ENCODE data around the gene PODXL2. TPM values are rescaled to one million over a fixed set of nuclear protein-coding genes. Genes with fewer than 3 reads are reported as not detected.
"Not testable (repeated sequence)": the region's sequence is repeated elsewhere in the genome, so short reads cannot be mapped to it uniquely, and the experiment has no call there.

Gene PODXL2
- total RNA-seq, 2 donors from 2014 or later: 0.69 to 1.4 TPM

GRCh38 chr3:127699416-127700300 is 70.7 kb downstream of the PODXL2 start:
- no peaks in the 10 kb centered on the region for H3K4me1 Mint-ChIP-seq
- H3K9me3 Mint-ChIP-seq: no peaks in the 10 kb centered on the region
- H3K27me3 Mint-ChIP-seq: no peaks in the 10 kb centered on the region
- no peak overlapping the region for H3K27ac Mint-ChIP-seq
- no peaks in the 10 kb centered on the region for H3K36me3 Mint-ChIP-seq (ENCODE audit: low read depth)
- no peak overlapping the region for H3K4me3 Mint-ChIP-seq
- ATAC-seq (replicated peaks): no peak

DNA sequence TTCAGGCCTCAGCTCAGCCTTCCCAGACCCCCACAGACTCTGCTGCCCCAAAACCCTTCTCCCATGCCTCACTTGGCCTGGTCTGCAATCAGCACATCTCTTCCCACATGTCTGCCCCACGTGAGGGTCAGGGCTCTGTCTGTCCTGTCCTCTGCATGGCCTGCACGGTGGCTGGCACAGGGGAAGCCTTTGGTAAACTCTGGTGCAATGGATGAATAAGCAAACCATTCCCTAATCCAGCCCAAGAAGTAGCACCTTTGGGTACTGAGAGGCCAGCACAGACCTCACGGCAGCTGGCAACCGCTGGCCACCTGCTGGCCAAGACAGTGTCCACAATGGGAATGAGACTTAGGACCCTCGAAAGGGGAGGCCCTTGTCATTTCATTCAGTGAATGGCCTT is 71.4 kb downstream of the PODXL2 start:
- no peaks in the 10 kb centered on the region for H3K9me3 Mint-ChIP-seq
- no peak for ATAC-seq (replicated peaks)
- H3K4me3 Mint-ChIP-seq: no peak overlapping the region
- H3K27ac Mint-ChIP-seq: no peak overlapping the region
- H3K27me3 Mint-ChIP-seq: no peaks in the 10 kb centered on the region
- H3K36me3 Mint-ChIP-seq (ENCODE audit: low read depth): no peaks in the 10 kb centered on the region
- no peaks in the 10 kb centered on the region for H3K4me1 Mint-ChIP-seq

DNA sequence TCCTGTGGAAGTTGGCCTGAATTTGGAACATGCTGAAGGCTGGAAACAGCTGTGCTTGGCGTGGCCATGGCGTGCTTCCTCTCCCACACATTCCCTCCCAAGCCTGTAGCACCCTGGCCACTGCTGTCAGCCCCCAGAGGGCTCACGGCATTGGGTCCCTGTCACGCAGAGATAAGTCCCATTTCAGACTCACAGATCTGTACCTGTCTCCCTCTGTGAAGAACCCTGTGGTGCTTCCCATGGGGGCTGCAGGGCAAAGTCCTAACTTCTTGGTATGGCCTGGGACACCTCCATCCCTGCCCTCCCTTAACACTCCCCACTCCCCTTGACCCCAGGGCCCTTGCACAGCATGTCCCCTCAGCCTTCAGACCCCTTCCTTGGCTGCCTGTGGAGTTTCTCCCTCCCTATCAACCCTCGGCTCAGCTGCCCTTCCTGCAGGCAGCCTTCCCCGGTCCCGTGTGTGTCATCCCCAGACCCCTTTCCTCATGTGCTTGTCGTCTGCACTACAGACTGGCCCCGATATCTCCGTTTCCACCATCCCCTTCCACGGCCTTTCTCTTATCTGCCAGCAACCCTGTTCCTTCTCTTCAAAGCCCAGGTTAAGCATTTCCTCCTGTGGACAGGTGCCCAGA is 72.4 kb downstream of the PODXL2 start:
- Mint-ChIP-seq H3K27me3 (no peaks in the 10 kb centered on the region), H3K27ac (no peak overlapping the region), H3K9me3 (no peaks in the 10 kb centered on the region), H3K4me3 (no peak overlapping the region), H3K36me3 (ENCODE audit: low read depth) (no peaks in the 10 kb centered on the region), H3K4me1 (no peaks in the 10 kb centered on the region)
- ATAC-seq (replicated peaks): no peak

DNA sequence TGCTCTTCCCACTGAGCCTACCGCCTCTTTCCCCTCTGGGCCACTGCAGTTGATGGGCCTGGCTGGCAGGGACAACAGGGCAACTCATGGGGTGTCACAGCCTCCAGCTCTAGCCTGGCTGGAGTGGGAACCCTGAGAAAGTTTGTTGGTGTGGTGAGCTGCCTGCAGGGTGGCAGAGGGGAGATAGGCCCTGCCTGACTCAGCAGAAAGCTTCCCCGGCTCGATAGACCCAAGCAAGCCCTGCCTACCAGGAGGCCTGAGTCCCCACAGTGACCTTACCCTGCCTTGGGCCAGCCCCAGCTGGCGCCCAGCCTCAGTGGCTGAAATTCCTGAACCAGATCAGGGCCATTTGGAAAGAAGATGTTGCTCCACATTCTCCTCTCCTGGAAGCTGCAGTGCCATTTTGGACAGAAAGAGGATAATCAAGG is 73.2 kb downstream of the PODXL2 start:
- ATAC-seq (replicated peaks): no peak
- no peaks in the 10 kb centered on the region for H3K9me3 Mint-ChIP-seq
- H3K4me1 Mint-ChIP-seq: no peaks in the 10 kb centered on the region
- no peaks in the 10 kb centered on the region for H3K36me3 Mint-ChIP-seq (ENCODE audit: low read depth)
- no peak overlapping the region for H3K27ac Mint-ChIP-seq
- no peaks in the 10 kb centered on the region for H3K27me3 Mint-ChIP-seq
- no peak overlapping the region for H3K4me3 Mint-ChIP-seq

DNA sequence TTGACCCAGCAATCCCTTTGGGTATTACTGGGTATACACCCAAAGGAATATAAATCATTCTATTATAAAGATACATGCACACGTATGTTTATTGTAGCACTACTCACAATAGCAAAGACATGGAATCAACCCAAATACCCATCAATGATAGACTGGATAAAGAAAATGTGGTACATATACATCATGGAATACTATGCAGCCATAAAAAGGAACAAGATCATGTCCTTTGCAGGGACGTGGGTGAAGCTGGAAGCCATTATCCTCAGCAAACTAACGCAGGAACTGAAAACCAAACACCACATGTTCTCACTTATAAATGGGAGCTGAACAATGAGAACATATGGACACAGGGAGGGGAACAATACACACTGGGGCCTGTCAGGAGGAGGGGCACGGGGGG is 75.9 kb downstream of the PODXL2 start:
- H3K4me1 Mint-ChIP-seq: not testable (repeated sequence)

GRCh38 chr3:127706312-127706711 is 77.3 kb downstream of the PODXL2 start:
- no peak overlapping the region for H3K27ac Mint-ChIP-seq
- H3K9me3 Mint-ChIP-seq: no peaks in the 10 kb centered on the region
- H3K4me1 Mint-ChIP-seq: no peaks in the 10 kb centered on the region
- no peak for ATAC-seq (replicated peaks)
- H3K4me3 Mint-ChIP-seq: no peak overlapping the region
- no peaks in the 10 kb centered on the region for H3K36me3 Mint-ChIP-seq (ENCODE audit: low read depth)
- H3K27me3 Mint-ChIP-seq: no peaks in the 10 kb centered on the region

More for the DNA sequence above, 75.9 kb downstream of the PODXL2 start:
- H3K27me3 Mint-ChIP-seq; ATAC-seq (replicated peaks); H3K27ac Mint-ChIP-seq; H3K36me3 Mint-ChIP-seq (ENCODE audit: low read depth); H3K4me3 Mint-ChIP-seq; H3K9me3 Mint-ChIP-seq: not testable (repeated sequence)

DNA sequence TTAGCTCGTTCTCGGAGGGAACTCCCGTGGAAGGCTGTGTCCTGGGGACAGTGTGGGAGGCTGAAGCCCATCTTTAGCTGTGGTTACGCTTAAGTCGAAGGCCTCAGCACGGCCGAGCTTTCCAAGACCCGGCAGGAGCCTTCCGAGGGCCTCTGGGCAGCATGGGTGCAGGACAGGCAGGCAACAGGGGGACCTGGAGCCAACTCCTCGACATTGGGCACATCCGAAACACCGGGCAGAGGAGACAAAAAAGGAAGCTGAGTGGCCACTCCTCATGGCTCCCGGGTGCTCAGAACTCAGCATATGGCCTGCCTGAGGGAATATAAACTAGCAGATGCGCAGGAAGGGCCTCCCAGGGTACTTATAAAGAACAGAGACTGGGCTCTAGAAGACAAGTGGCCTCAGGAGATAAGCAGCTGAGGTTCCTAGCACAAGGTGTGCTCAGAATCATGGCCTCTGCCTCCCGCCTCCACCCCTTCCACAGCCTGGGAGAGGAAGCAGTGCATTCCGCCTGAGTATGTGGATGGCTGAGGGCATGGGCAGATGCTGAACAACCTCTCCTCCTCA is 77.9 kb downstream of the PODXL2 start:
- ATAC-seq (replicated peaks): no peak
- Mint-ChIP-seq H3K4me1 (no peaks in the 10 kb centered on the region), H3K9me3 (no peaks in the 10 kb centered on the region), H3K4me3 (no peak overlapping the region), H3K27ac (no peak overlapping the region), H3K36me3 (ENCODE audit: low read depth) (no peaks in the 10 kb centered on the region), H3K27me3 (no peaks in the 10 kb centered on the region)

GRCh38 chr3:127707851-127708411 is 78.9 kb downstream of the PODXL2 start:
- H3K9me3 Mint-ChIP-seq: no peaks in the 10 kb centered on the region
- no peak overlapping the region for H3K4me3 Mint-ChIP-seq

DNA sequence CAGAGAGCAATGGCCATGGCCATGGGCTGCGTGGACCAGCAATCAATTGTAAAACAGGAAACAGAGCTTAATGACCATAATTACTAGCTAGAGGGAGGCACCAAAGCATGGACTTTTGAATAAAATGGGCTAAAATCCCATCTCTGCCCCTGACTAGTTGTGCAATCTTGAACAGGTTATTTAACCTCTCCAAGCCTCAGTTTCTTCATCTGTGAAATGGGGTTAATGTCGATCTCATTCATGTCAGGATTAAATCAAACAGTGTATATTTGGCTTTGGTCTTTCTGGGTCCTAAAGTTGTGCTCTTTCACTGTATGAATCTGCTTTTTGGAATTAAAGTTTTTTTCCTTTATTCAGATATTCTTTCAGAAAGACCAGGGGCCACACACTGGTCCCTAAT is 79.9 kb downstream of the PODXL2 start:
- no peaks in the 10 kb centered on the region for H3K4me1 Mint-ChIP-seq
- H3K9me3 Mint-ChIP-seq: no peaks in the 10 kb centered on the region
- H3K36me3 Mint-ChIP-seq (ENCODE audit: low read depth): no peaks in the 10 kb centered on the region
- no peak overlapping the region for H3K4me3 Mint-ChIP-seq
- ATAC-seq (replicated peaks): no peak
- H3K27me3 Mint-ChIP-seq: no peaks in the 10 kb centered on the region
- H3K27ac Mint-ChIP-seq: no peak overlapping the region

More at GRCh38 chr3:127707851-127708411, 78.9 kb downstream of the PODXL2 start:
- Mint-ChIP-seq H3K36me3 (ENCODE audit: low read depth) (no peaks in the 10 kb centered on the region), H3K4me1 (no peaks in the 10 kb centered on the region), H3K27me3 (no peaks in the 10 kb centered on the region), H3K27ac (no peak overlapping the region)
- no peak for ATAC-seq (replicated peaks)

- Mint-ChIP-seq H3K4me1 (no peaks in the 10 kb centered on the region), H3K27ac (no peak overlapping the region), H3K36me3 (ENCODE audit: low read depth) (no peaks in the 10 kb centered on the region), H3K9me3 (no peaks in the 10 kb centered on the region), H3K27me3 (no peaks in the 10 kb centered on the region), H3K4me3 (no peak overlapping the region)
- ATAC-seq (replicated peaks): no peak
Measured at GRCh38 chr3:127709320-127710060, 80.5 kb downstream of the PODXL2 start.

- no peak for ATAC-seq (replicated peaks)
- H3K9me3 Mint-ChIP-seq: no peaks in the 10 kb centered on the region
Measured at GRCh38 chr3:127710155-127710941, 81.4 kb downstream of the PODXL2 start.

DNA sequence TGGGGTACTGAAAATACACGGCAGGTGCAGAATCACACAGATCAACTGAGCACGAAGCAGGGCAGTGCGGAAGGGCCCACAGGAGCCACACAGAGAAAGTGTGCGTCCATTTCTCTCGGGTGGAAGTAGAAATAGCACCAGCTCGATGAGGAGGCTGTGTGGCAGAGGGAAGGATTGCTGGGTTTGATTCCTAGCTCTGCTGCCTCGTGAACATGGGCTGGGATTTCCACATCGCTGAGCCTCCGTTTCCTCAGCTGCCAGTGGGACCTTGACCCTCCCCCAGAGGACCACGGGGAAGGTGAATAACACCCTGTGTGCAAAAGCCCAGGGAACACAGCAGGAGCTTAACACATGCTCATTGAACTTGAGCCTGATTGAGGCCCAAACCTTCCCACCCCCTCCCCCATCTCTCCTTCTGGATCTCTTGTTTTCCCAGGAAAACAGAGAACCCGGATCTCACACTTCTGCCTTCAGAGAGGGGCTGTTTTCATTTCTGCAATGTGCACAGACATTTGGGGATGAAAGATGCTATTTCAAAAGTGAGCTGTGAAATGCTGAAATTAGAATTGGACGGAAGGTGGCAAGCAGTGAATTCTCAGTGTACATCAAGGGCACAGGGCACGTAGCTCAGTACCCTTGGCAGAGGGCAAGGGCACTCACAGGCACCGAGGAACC is 82.2 kb downstream of the PODXL2 start:
- Mint-ChIP-seq H3K27ac (no peak overlapping the region), H3K36me3 (ENCODE audit: low read depth) (no peaks in the 10 kb centered on the region), H3K4me3 (no peak overlapping the region), H3K4me1 (no peaks in the 10 kb centered on the region), H3K9me3 (no peaks in the 10 kb centered on the region), H3K27me3 (no peaks in the 10 kb centered on the region)
- ATAC-seq (replicated peaks): no peak

More at GRCh38 chr3:127710155-127710941, 81.4 kb downstream of the PODXL2 start:
- no peak overlapping the region for H3K27ac Mint-ChIP-seq
- H3K4me1 Mint-ChIP-seq: no peaks in the 10 kb centered on the region
- no peaks in the 10 kb centered on the region for H3K27me3 Mint-ChIP-seq
- H3K36me3 Mint-ChIP-seq (ENCODE audit: low read depth): no peaks in the 10 kb centered on the region
- H3K4me3 Mint-ChIP-seq: no peak overlapping the region

DNA sequence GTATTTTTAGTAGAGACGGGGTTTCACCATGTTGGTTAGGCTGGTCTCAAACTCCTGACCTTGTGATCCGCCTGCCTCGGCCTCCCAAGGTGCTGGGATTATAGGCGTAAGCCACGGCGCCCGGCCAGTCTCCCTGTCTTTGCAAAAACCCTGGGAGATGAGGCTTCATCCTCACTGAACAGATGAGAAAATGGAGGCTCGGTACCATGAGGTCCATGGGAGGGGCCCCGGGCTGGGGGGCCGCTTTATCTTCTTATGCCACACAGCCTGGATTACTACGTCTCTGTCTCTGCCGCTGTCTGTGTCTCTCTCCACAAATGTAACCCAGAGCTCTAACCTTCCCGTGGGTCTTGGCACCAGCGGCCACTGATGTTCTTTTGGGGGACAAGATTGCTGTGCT is 82.9 kb downstream of the PODXL2 start:
- no peaks in the 10 kb centered on the region for H3K36me3 Mint-ChIP-seq (ENCODE audit: low read depth)
- ATAC-seq (replicated peaks): no peak
- H3K4me3 Mint-ChIP-seq: no peak overlapping the region
- H3K9me3 Mint-ChIP-seq: no peaks in the 10 kb centered on the region
- H3K4me1 Mint-ChIP-seq: no peaks in the 10 kb centered on the region
- H3K27ac Mint-ChIP-seq: no peak overlapping the region
- no peaks in the 10 kb centered on the region for H3K27me3 Mint-ChIP-seq
